ENCODE results near the gene KMT2E.

The KMT2E gene

GRCh38 chr7:105133986-105134655 is 120.1 kb downstream of the KMT2E start:
- TF ChIP-seq PPARA (CRISPR knock-in tag; IDR thresholded peaks at IDR 0.05; ENCODE audit: borderline replicate concordance) (no peak), TSHZ2 (CRISPR knock-in tag; IDR thresholded peaks at IDR 0.05) (no peak), TCF4 (CRISPR knock-in tag; IDR thresholded peaks at IDR 0.05; ENCODE audit: borderline replicate concordance) (no peak), POU6F1 (CRISPR knock-in tag; IDR thresholded peaks at IDR 0.05; ENCODE audit: borderline replicate concordance, low read depth) (no peak), ZNF8 (CRISPR knock-in tag; IDR thresholded peaks at IDR 0.05) (no peak), CSRNP3 (CRISPR knock-in tag; IDR thresholded peaks at IDR 0.05) (no peak)
- no peak for ATAC-seq

GRCh38 chr7:105136221-105136620 is 122.2 kb downstream of the KMT2E start:
- TF ChIP-seq CSRNP3 (CRISPR knock-in tag; IDR thresholded peaks at IDR 0.05) = no peak
- TF ChIP-seq ZNF8 (CRISPR knock-in tag; IDR thresholded peaks at IDR 0.05) = no peak
- TF ChIP-seq POU6F1 (CRISPR knock-in tag; IDR thresholded peaks at IDR 0.05; ENCODE audit: borderline replicate concordance, low read depth) = no peak
- TF ChIP-seq ZNF565 (CRISPR knock-in tag; conservative IDR thresholded peaks at IDR 0.05; ENCODE audit: low read depth) = no peak
- no peak for TF ChIP-seq CSDC2 (CRISPR knock-in tag; IDR thresholded peaks at IDR 0.05)
- TF ChIP-seq TCF4 (CRISPR knock-in tag; IDR thresholded peaks at IDR 0.05; ENCODE audit: borderline replicate concordance) = no peak
- no peak for TF ChIP-seq RARB (CRISPR knock-in tag; IDR thresholded peaks at IDR 0.05)
- no peak for TF ChIP-seq CREB5 (CRISPR knock-in tag; IDR thresholded peaks at IDR 0.05; ENCODE audit: low read depth)
- no peak for TF ChIP-seq TSHZ2 (CRISPR knock-in tag; IDR thresholded peaks at IDR 0.05)
- TF ChIP-seq ZFP3 (CRISPR knock-in tag; IDR thresholded peaks at IDR 0.05) = no peak
- TF ChIP-seq ESRRG (CRISPR knock-in tag; IDR thresholded peaks at IDR 0.05) = no peak
- TF ChIP-seq OSR1 (CRISPR knock-in tag; IDR thresholded peaks at IDR 0.05) = no peak
- TF ChIP-seq ZNF70 (CRISPR knock-in tag; IDR thresholded peaks at IDR 0.05) = no peak
- no peak for TF ChIP-seq PPARA (CRISPR knock-in tag; IDR thresholded peaks at IDR 0.05; ENCODE audit: borderline replicate concordance)
- TF ChIP-seq SNAI2 (CRISPR knock-in tag; IDR thresholded peaks at IDR 0.05) = no peak
- no peak for TF ChIP-seq ARNTL (CRISPR knock-in tag; IDR thresholded peaks at IDR 0.05; ENCODE audit: borderline replicate concordance, low read depth)
- no peak for TF ChIP-seq TOX (CRISPR knock-in tag; IDR thresholded peaks at IDR 0.05; ENCODE audit: borderline replicate concordance)
- TF ChIP-seq ZFP30 (CRISPR knock-in tag; IDR thresholded peaks at IDR 0.05) = no peak
- TF ChIP-seq ZC3H10 (CRISPR knock-in tag; IDR thresholded peaks at IDR 0.05) = no peak
- no peak for TF ChIP-seq BACH2 (CRISPR knock-in tag; IDR thresholded peaks at IDR 0.05; ENCODE audit: borderline replicate concordance)
- no peak; the same call in 1 of the 3 replicates for ATAC-seq

All from SK-N-SH treated with all-trans-retinoic acid at 6 μM for 48 hours (cell line).